Subcutaneous adipose tissue (tissue), 4 donors: Measurements from ENCODE around the gene DARS2. TPM values are rescaled to one million over a fixed set of nuclear protein-coding genes. Genes with fewer than 3 reads are reported as not detected.

Source experiments
- total RNA-seq, 4 donors: library from RNA; depleted of rRNA; stranded (reverse); fragments of >200 nt; gene quantifications; one replicate each; pipeline ENCODE4 v1.1.0, GENCODE V29; 2016
- TF ChIP-seq, protein P1 (sequence below): fragments of 450-650 bp; IDR thresholded peaks from one replicate; pipeline ENCODE4 v1.5.1; 2016; ENCODE audit warnings: low read depth, mild to moderate bottlenecking, control low read depth, antibody characterized with exemption, moderate library complexity

Gene DARS2, protein sequence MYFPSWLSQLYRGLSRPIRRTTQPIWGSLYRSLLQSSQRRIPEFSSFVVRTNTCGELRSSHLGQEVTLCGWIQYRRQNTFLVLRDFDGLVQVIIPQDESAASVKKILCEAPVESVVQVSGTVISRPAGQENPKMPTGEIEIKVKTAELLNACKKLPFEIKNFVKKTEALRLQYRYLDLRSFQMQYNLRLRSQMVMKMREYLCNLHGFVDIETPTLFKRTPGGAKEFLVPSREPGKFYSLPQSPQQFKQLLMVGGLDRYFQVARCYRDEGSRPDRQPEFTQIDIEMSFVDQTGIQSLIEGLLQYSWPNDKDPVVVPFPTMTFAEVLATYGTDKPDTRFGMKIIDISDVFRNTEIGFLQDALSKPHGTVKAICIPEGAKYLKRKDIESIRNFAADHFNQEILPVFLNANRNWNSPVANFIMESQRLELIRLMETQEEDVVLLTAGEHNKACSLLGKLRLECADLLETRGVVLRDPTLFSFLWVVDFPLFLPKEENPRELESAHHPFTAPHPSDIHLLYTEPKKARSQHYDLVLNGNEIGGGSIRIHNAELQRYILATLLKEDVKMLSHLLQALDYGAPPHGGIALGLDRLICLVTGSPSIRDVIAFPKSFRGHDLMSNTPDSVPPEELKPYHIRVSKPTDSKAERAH
- total RNA-seq: 10 to 100 TPM; 13.3 to 21.4 (median 15.6) TPM

DNA sequence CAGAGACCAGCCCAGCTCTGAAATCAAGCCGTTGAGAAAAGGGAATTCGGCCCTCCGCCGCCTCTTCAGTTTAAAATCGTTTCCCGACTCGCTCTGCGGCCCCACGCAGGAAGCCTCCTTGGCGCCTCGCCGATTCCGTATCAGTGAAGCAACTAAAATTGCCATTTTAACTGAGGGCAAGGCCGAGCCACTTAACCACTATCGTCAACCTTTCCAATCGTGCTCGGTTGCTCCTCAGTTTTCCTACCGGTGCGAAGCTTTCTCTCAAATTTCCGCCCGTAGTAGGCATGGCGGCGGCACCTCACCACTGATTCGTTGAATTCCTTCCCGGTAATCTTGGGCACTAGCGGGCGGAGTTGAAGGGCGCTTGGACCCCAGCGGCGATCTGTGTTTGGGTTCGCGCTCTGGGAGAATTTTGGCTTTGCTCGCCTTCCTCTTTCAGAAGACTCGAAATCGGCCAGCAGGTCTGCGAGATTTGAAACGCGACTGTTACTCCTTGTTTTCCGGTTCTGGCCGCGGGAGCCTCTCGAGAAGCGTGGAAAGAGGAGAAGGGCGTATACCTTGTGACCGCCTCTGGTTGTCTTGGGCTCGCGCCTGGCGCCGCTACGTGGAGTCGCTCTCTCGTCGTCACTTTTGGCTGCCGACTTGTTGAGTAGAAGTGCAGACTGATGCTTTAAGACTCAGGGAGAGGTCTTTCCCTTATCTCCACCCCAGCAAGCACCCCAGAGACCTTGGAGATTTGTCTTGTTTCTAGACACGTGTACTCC lies at the start of gene DARS2, which contains the start of gene CENPL:
Gene DARS2, plus strand, starts transcription at position 359 of the 767 bp plus-strand sequence. CDS start 557 bp downstream, outside the sequence.
Gene CENPL, minus strand, starts transcription at position 569 of the 767 bp plus-strand sequence. CDS start 13,584 bp downstream, outside the sequence.
- TF ChIP-seq, protein P1, sequence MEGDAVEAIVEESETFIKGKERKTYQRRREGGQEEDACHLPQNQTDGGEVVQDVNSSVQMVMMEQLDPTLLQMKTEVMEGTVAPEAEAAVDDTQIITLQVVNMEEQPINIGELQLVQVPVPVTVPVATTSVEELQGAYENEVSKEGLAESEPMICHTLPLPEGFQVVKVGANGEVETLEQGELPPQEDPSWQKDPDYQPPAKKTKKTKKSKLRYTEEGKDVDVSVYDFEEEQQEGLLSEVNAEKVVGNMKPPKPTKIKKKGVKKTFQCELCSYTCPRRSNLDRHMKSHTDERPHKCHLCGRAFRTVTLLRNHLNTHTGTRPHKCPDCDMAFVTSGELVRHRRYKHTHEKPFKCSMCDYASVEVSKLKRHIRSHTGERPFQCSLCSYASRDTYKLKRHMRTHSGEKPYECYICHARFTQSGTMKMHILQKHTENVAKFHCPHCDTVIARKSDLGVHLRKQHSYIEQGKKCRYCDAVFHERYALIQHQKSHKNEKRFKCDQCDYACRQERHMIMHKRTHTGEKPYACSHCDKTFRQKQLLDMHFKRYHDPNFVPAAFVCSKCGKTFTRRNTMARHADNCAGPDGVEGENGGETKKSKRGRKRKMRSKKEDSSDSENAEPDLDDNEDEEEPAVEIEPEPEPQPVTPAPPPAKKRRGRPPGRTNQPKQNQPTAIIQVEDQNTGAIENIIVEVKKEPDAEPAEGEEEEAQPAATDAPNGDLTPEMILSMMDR: no peak

DNA sequence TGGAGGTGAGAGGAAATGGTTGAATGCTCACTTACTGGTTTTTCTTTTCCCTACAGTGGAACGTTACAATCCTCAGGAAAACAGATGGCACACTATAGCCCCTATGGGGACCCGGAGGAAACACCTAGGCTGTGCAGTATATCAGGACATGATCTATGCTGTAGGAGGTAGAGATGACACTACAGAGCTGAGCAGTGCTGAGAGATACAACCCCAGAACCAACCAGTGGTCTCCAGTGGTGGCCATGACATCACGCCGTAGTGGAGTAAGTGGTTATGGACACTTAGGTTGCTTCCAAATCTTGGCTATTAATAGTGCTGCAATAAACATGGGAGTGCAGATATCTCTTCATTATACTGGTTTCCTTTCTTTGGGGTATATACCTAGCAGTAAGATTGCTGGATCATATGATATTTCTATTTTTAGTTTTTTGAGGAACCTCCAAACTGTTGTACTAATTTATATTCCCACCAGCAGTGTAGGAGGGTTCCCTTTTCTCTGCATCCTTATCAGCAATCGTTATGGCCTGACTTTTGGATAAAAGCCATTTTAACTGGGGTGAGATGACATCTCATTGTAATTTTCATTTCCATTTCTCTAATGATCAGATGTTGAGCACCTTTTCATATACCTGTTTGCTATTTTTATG lies 48.8 kb upstream of the DARS2 start:
- TF ChIP-seq, protein P1: no peak

DNA sequence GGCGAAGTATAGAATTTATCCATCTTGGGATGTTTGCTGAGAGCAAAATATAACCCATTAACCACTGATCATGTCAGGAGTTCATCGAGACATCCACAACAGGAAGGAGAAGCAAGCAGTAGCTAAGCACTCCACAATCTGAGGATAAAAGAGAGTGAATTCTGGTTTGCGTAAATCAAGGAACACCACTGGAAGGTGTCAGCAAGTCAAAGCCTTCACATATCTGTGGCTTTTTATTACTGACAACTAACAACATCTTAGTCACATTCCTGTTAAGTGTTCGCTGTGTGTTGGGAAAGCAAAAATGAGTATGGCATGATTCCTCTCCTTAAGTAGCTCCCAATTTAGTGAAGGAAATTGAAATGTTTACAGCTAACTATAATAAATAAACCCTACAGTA lies 44.5 kb upstream of the DARS2 start:
- TF ChIP-seq, protein P1: no peak

DNA sequence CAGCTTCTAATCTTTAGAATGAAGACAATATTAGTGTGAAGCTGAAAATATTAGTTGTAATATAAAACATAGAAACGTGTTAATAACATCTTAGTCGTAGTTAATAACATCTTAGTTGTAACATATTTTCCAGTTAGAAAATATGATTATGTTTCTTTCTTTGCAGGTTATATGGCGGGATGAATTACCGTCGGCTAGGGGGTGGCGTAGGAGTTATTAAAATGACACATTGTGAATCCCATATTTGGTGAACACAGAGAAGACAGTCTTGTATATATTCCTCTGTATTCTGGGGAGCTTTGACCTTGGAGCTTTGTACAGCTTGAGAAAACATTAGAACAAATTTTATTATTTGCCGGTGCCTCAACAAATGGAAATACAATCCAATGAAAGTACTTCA lies 39.5 kb upstream of the DARS2 start:
- TF ChIP-seq, protein P1: no peak

DNA sequence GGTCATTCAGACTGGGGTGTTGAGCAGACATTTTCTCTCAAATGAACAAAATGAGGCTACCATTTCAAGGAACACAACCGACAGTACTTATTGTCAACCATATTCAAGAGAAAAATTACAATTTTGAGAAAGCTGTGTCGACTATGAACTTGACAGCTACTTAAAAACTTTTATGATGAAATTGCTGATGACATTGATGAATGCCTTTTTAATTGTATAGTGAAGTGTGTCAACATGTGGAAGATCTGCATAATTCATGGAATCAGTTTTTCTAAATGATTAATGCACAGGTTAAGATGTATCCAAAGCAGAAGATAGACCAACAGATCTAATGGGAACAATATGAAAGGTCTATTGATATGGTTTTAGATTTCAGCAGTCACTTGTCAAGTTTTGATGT lies 34.6 kb upstream of the DARS2 start:
- TF ChIP-seq, protein P1: no peak

DNA sequence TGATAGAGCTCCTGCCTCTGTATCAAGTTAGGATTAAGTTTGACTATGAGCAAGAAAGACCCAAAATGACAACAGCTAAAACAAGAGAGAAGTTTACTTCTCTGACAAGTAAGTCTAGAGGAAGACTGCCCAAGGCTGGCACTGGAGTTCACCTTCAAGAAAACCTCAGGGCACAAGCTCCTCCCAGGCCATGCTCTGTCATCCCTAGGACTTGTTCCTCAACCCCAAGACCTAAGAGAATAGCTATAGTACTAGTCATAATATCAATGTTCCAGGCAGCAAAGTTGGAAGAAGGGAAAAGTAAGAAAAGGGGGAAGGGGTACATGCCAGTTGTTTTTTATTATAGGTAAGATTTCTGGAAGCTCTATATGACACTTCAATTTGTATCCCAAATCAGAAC lies 26.4 kb upstream of the DARS2 start:
- TF ChIP-seq, protein P1: no peak
